ENCODE data around the gene PEAK1.

The PEAK1 gene

GRCh38 chr15:77457905-77458265 lies 38.0 kb upstream of the PEAK1 start:
- H3K27ac ChIP-seq, result no peak overlapping the region
- TF ChIP-seq CTCF (conservative IDR thresholded peaks at IDR 0.05) (no peak), ZFX (IDR thresholded peaks at IDR 0.05) (no peak)

GRCh38 chr15:77457191-77457904 lies 37.4 kb upstream of the PEAK1 start:
- H3K27ac ChIP-seq, result no peak overlapping the region
- TF ChIP-seq ZFX (IDR thresholded peaks at IDR 0.05) (no peak), CTCF (conservative IDR thresholded peaks at IDR 0.05) (no peak)

- H3K27ac ChIP-seq, result no peak overlapping the region
- no peak for TF ChIP-seq CTCF (conservative IDR thresholded peaks at IDR 0.05)
- no peak for TF ChIP-seq ZFX (IDR thresholded peaks at IDR 0.05)
These were observed 36.8 kb upstream of the PEAK1 start for GRCh38 chr15:77456746-77457145.

GRCh38 chr15:77455696-77456321 lies 35.9 kb upstream of the PEAK1 start:
- TF ChIP-seq CTCF (conservative IDR thresholded peaks at IDR 0.05), result no peak
- TF ChIP-seq ZFX (IDR thresholded peaks at IDR 0.05), result no peak
- H3K27ac ChIP-seq, result no peak overlapping the region

GRCh38 chr15:77454951-77455350 lies 35.0 kb upstream of the PEAK1 start:
- H3K27ac ChIP-seq, result no peak overlapping the region
- TF ChIP-seq ZFX (IDR thresholded peaks at IDR 0.05) (no peak), CTCF (conservative IDR thresholded peaks at IDR 0.05) (no peak)

GRCh38 chr15:77454265-77454664 lies 34.4 kb upstream of the PEAK1 start:
- no peak for TF ChIP-seq ZFX (IDR thresholded peaks at IDR 0.05)
- TF ChIP-seq CTCF (conservative IDR thresholded peaks at IDR 0.05), result no peak
- no peak overlapping the region for H3K27ac ChIP-seq

GRCh38 chr15:77446840-77447390 lies 27.0 kb upstream of the PEAK1 start:
- TF ChIP-seq ZFX (IDR thresholded peaks at IDR 0.05), result no peak
- TF ChIP-seq CTCF (conservative IDR thresholded peaks at IDR 0.05), result no peak
- H3K27ac ChIP-seq, result no peak overlapping the region
